Dermis blood vessel endothelial cell (primary cell): ENCODE results near the gene CHAF1A. TPM values are rescaled to one million over a fixed set of nuclear protein-coding genes. Genes with fewer than 3 reads are reported as not detected.

Source experiments
- total RNA-seq: library from RNA; depleted of rRNA; stranded (reverse); fragments of >200 nt; gene quantifications from 2 replicates; pipeline ENCODE4 v1.2.3, GENCODE V29; 2014

CHAF1A gene
- total RNA-seq, 1 donor from 2014 or later, result 8.7 TPM

Other genes starting within 250 kb of the CHAF1A start
- gene CREB3L3, start 249.0 kb upstream of the CHAF1A start, total RNA-seq, result not detected in 2 replicates
- 14.0 and 23.1 TPM in 2 replicates for gene SIRT6, start 220.1 kb upstream of the CHAF1A start, total RNA-seq
- 0.42 and 0.68 TPM in 2 replicates for gene ANKRD24, start 220.0 kb upstream of the CHAF1A start, total RNA-seq
- 0.47 and 3.1 TPM in 2 replicates for gene EBI3, start 173.1 kb upstream of the CHAF1A start, total RNA-seq
- gene YJU2, start 155.6 kb upstream of the CHAF1A start, total RNA-seq, result 23.7 and 24.4 TPM in 2 replicates
- not detected in 2 replicates for gene SHD, start 123.4 kb upstream of the CHAF1A start, total RNA-seq
- gene TMIGD2, start 100.3 kb upstream of the CHAF1A start, total RNA-seq, result not detected in 2 replicates
- gene FSD1, start 98.0 kb upstream of the CHAF1A start, total RNA-seq, result 7.0 and 11.0 TPM in 2 replicates
- gene STAP2, start 63.8 kb upstream of the CHAF1A start, total RNA-seq, result 28.1 and 36.6 TPM in 2 replicates
- gene MPND, start 59.1 kb upstream of the CHAF1A start, total RNA-seq, result 6.5 and 7.7 TPM in 2 replicates
- 38.6 and 102 TPM in 2 replicates for gene SH3GL1, start 2.1 kb upstream of the CHAF1A start, total RNA-seq
- gene UBXN6, start 55.2 kb downstream of the CHAF1A start, total RNA-seq, result 80.7 and 96.5 TPM in 2 replicates
- 49.7 and 65.1 TPM in 2 replicates for gene HDGFL2, start 69.7 kb downstream of the CHAF1A start, total RNA-seq
- gene PLIN4, start 115.8 kb downstream of the CHAF1A start, total RNA-seq, result 1.1 and 1.5 TPM in 2 replicates
- 4.7 and 11.7 TPM in 2 replicates for gene PLIN5, start 132.6 kb downstream of the CHAF1A start, total RNA-seq
- 1.2 and 1.6 TPM in 2 replicates for gene LRG1, start 137.4 kb downstream of the CHAF1A start, total RNA-seq
- 143 and 209 TPM in 2 replicates for gene SEMA6B, start 157.0 kb downstream of the CHAF1A start, total RNA-seq
- 65.4 and 70.1 TPM in 2 replicates for gene TNFAIP8L1, start 236.9 kb downstream of the CHAF1A start, total RNA-seq